ENCODE measurements around the gene FAT1.

The FAT1 gene

DNA sequence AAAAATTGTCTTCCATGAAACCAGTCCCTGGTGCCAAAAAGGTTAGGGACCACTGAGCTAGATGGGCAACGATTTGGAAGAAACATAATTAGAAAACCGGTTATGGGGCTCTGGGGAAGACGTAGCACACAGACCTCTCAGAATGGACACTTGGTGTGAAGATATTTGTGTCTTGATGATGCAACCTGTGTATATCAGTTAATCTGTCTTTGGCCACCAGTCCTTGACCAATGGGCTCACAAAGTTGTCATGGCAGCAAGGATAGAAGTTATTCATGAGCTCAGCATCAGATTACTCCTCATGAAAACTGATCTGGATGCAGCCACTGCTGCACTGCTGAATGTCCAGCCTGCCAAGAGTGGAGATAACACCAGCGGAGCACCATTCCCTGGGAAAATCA, 181.9 kb downstream of the FAT1 start:
- TF ChIP-seq, protein P1, sequence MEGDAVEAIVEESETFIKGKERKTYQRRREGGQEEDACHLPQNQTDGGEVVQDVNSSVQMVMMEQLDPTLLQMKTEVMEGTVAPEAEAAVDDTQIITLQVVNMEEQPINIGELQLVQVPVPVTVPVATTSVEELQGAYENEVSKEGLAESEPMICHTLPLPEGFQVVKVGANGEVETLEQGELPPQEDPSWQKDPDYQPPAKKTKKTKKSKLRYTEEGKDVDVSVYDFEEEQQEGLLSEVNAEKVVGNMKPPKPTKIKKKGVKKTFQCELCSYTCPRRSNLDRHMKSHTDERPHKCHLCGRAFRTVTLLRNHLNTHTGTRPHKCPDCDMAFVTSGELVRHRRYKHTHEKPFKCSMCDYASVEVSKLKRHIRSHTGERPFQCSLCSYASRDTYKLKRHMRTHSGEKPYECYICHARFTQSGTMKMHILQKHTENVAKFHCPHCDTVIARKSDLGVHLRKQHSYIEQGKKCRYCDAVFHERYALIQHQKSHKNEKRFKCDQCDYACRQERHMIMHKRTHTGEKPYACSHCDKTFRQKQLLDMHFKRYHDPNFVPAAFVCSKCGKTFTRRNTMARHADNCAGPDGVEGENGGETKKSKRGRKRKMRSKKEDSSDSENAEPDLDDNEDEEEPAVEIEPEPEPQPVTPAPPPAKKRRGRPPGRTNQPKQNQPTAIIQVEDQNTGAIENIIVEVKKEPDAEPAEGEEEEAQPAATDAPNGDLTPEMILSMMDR (conservative IDR thresholded peaks at IDR 0.05; ENCODE audit: low read depth, low read length) = no peak

DNA sequence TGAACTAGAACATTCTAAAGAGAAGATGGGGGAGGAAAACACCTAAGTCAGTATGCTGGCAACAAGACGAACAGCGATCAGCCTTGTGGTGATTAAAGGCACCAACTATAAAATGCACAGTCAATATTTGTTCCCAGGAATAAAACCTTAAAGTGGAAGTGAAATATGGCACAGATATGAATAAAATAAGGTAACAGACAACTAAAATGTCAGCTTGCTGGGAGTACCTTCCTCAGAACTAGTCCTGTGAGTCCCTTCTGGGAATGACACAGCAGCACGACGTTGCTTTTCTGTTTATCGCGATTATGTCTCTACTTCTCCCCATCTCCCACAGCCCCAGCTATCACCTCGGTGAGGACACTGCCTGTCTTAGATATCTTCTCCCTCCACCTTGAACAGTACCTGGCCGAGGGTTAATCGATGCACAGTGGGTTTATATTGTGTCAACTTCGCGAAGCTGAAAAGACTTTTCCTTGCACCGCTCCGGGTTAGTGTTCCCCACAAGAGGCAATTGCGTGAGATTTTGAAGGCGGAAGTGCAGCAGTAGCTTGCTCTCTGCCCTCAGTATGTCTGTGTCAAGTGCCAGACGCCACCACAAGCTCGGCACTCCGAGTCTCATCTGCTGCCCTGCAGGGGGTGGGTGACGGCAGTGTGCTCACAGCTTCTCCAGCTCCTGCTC, 185.7 kb downstream of the FAT1 start:
- no peak for DNase-seq (ENCODE audit: low read depth)
- TF ChIP-seq, protein P1 (conservative IDR thresholded peaks at IDR 0.05; ENCODE audit: low read depth, low read length) = no peak
- H3K4me3 ChIP-seq (ENCODE audit: low read length) = no peak overlapping the region

More for the DNA sequence above, 181.9 kb downstream of the FAT1 start:
- DNase-seq (ENCODE audit: low read depth) = no peak
- H3K4me3 ChIP-seq (ENCODE audit: low read length) = no peak overlapping the region
